Stomach (tissue), 4 donors: Measurements from ENCODE around the gene ERGIC3.

Source experiments
- CTCF ChIP-seq, 7 experiments: fragments of 450-650 bp in 4 of 7; fragments of 200-600 bp in 3 of 7; sonication (generic) in 3 of 7; IDR thresholded peaks; one replicate each; pipeline ENCODE4 v1.5.1; 2016 to 2019; ENCODE audit warnings: antibody characterized with exemption in 7 of 7, control low read depth in 2 of 7, mild to moderate bottlenecking in 1 of 7
- EP300 ChIP-seq: sonication (generic); formaldehyde crosslinking; IDR thresholded peaks from one replicate; pipeline ENCODE4 v1.6.1; 2017; ENCODE audit warnings: antibody characterized with exemption
- POLR2A ChIP-seq, 4 donors: fragments of 450-650 bp; IDR thresholded peaks; one replicate each; pipeline ENCODE4 v1.6.1; 2016; ENCODE audit warnings: antibody characterized with exemption in 4 of 4, control low read depth in 2 of 4, mild to moderate bottlenecking in 1 of 4, moderate library complexity in 1 of 4
- POLR2AphosphoS5 ChIP-seq, 3 donors: sonication (generic); formaldehyde crosslinking; IDR thresholded peaks; one replicate each; pipeline ENCODE4 v1.6.1; 2016; ENCODE audit warnings: antibody characterized with exemption in 3 of 3

GRCh38 chr20:35556871-35557270, 15.0 kb downstream of the ERGIC3 start:
- TF ChIP-seq CTCF (IDR thresholded peaks at IDR 0.05) (no peak), POLR2AphosphoS5 (IDR thresholded peaks at IDR 0.05) (no peak), POLR2A (IDR thresholded peaks at IDR 0.05) (no peak), EP300 (no peak)
